AG10803 (cell line): Measurements from ENCODE around the gene SPINDOC.

Source experiments
- DNase-seq: peaks from one replicate; pipeline ENCODE4 v3.0.0; 2010; ENCODE audit warnings: low read depth
- H3K4me3 ChIP-seq: 2 replicates; pipeline ENCODE4 v1.5.1; 2011; ENCODE audit warnings: mild to moderate bottlenecking, low read length, control low read depth
- CTCF ChIP-seq: conservative IDR thresholded peaks from 2 replicates; pipeline ENCODE4 v1.5.1; 2011; ENCODE audit warnings: mild to moderate bottlenecking, low read length, control low read depth, inconsistent platforms

Gene SPINDOC

GRCh38 chr11:63813035-63813562 lies at the start of gene SPINDOC:
TSS of gene SPINDOC (plus strand) at chr11:63813456. CDS start at chr11:63813687, 231 bp downstream.
- no peak for TF ChIP-seq CTCF
- peak; percentile 58 for DNase-seq
- peak within 1 kb of the TSS; percentile 89 for H3K4me3 ChIP-seq

- no peak for TF ChIP-seq CTCF
- no peak for DNase-seq
- H3K4me3 ChIP-seq = no peak overlapping the region
Observed at GRCh38 chr11:63763496-63764339, 49.5 kb upstream of the SPINDOC start.

- no peak for DNase-seq
- TF ChIP-seq CTCF = no peak
- no peak overlapping the region for H3K4me3 ChIP-seq
Observed at GRCh38 chr11:63764340-63764678, 48.9 kb upstream of the SPINDOC start.

- H3K4me3 ChIP-seq = no peak overlapping the region
- DNase-seq = no peak
- no peak for TF ChIP-seq CTCF
Observed at GRCh38 chr11:63764679-63765647, 48.3 kb upstream of the SPINDOC start.

- no peak for DNase-seq
- no peak overlapping the region for H3K4me3 ChIP-seq
- no peak for TF ChIP-seq CTCF
Observed at GRCh38 chr11:63765688-63766241, 47.5 kb upstream of the SPINDOC start.

GRCh38 chr11:63766531-63767235 lies 46.6 kb upstream of the SPINDOC start:
- TF ChIP-seq CTCF = no peak
- no peak for DNase-seq
- peak overlapping the region; percentile 80 for H3K4me3 ChIP-seq
